NB4 (cell line): Measurements from ENCODE around the gene SVIL.
A peak's percentile ranks its signal among the peaks of the same experiment; 100 is the strongest.
"Not testable (repeated sequence)": the region's sequence is repeated elsewhere in the genome, so short reads cannot be mapped to it uniquely, and the experiment has no call there.

Source experiments
- DNase-seq: peaks from one replicate; pipeline ENCODE4 v3.0.0; 2010; ENCODE audit warnings: low read depth
- H3K4me3 ChIP-seq: one replicate; pipeline ENCODE4 v1.5.1; 2011; ENCODE audit warnings: mild to moderate bottlenecking, low read depth, low read length, moderate library complexity
- MYC ChIP-seq: IDR thresholded peaks from 2 replicates; pipeline ENCODE4 v1.6.1; 2011; ENCODE audit warnings: low read depth, low read length
- POLR2A ChIP-seq: IDR thresholded peaks from 2 replicates; pipeline ENCODE4 v1.6.1; 2011; ENCODE audit warnings: mild to moderate bottlenecking; ENCODE audit not compliant: insufficient read length; ENCODE audit errors: extremely low read depth
- TF ChIP-seq, protein P1 (sequence below): IDR thresholded peaks from one replicate; pipeline ENCODE4 v1.5.1; 2012; ENCODE audit warnings: low read depth, low read length
- TF ChIP-seq, protein P2 (sequence below): IDR thresholded peaks from 2 replicates; pipeline ENCODE4 v1.6.1; 2011; ENCODE audit warnings: low read depth, low read length

SVIL gene

DNA sequence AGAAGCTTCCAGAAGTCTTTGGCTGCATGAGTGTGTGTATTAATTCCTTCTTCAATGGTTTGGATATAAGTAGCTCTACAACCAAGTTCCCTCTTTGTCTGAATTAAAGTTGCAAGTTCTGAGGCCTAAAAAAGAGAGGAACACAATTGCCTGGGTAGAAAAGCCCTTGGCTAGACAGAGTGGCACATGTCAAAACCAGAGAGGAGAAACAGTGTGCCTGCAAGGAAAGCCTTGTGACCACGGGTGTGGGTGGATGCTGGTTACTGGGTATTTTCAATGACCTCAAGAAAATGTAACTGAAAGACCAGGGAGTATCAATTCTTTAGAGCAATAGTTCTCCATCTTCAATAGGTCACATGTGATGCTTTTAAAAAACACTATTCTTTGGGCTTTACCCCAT lies 148.3 kb downstream of the SVIL start:
- DNase-seq = no peak
- TF ChIP-seq MYC (no peak), POLR2A (no peak)
- TF ChIP-seq, protein P1, sequence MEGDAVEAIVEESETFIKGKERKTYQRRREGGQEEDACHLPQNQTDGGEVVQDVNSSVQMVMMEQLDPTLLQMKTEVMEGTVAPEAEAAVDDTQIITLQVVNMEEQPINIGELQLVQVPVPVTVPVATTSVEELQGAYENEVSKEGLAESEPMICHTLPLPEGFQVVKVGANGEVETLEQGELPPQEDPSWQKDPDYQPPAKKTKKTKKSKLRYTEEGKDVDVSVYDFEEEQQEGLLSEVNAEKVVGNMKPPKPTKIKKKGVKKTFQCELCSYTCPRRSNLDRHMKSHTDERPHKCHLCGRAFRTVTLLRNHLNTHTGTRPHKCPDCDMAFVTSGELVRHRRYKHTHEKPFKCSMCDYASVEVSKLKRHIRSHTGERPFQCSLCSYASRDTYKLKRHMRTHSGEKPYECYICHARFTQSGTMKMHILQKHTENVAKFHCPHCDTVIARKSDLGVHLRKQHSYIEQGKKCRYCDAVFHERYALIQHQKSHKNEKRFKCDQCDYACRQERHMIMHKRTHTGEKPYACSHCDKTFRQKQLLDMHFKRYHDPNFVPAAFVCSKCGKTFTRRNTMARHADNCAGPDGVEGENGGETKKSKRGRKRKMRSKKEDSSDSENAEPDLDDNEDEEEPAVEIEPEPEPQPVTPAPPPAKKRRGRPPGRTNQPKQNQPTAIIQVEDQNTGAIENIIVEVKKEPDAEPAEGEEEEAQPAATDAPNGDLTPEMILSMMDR = no peak
- TF ChIP-seq, protein P2, sequence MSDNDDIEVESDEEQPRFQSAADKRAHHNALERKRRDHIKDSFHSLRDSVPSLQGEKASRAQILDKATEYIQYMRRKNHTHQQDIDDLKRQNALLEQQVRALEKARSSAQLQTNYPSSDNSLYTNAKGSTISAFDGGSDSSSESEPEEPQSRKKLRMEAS = no peak
- no peak overlapping the region for H3K4me3 ChIP-seq

DNA sequence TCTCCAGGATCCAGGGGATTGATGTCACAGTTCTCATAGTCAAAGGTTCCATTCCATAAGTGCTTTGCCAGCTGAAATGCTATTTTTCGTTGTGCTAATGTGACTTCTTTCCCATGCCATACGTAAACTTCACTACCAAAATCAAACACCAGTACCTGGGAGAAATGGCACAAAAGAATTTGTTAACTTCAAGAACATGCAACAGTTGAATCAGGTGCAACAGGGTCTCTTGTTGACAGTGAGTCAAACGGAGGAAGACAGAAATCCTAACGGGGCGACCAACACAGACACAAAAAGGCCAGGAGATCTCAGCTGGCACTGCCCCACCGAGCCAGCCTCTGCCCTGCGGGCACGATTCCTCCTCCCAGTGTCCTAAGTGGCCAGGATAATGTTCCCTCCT lies 150.1 kb downstream of the SVIL start:
- H3K4me3 ChIP-seq, DNase-seq: not testable (repeated sequence)

DNA sequence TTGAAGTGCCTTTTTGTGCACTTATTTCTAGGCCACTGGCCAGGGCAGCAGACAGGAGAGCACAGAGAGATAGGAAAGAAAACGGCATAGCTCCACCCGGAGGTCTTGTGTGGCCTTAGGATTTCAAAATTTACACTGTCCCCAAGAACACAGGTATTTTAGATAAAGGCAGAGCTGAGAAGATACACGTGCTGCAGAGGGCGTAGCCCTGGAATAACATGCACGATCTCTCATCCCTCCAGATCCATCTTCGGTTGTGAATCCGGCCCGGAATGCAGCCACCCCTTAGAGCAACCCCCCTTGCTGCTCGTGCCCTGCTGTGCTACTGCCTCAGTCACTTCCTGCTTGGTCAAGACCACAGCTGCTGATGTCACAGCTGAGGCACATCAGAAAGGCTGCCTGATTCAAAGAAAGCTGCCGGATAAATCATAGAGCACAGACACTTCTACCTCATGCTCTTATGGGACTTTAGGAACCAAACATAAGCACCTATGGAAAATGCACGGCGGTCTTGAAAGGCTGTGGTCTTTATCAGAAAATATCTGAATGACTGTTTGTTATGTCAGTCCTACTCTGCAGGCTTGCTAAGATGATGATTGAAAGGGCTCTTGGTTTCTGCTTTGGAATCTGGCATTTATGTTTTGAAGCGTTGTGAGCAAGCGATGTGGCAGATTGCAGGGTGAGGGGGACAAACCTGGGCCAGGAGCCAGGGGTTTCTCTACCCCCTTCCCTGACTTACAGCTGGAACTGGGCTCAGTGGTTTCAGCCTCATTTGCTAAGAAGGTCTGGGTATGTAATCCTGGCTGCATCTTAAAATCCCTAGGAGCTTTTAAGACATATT lies 152.0 kb downstream of the SVIL start:
- DNase-seq = peak; percentile 68
- peak overlapping the region; percentile 32 for H3K4me3 ChIP-seq
- TF ChIP-seq, protein P1 = no peak
- TF ChIP-seq, protein P2 = peak; percentile 33; the same call in 1 of the 2 replicates
- TF ChIP-seq MYC = peak; percentile 47; the same call in 1 of the 2 replicates

DNA sequence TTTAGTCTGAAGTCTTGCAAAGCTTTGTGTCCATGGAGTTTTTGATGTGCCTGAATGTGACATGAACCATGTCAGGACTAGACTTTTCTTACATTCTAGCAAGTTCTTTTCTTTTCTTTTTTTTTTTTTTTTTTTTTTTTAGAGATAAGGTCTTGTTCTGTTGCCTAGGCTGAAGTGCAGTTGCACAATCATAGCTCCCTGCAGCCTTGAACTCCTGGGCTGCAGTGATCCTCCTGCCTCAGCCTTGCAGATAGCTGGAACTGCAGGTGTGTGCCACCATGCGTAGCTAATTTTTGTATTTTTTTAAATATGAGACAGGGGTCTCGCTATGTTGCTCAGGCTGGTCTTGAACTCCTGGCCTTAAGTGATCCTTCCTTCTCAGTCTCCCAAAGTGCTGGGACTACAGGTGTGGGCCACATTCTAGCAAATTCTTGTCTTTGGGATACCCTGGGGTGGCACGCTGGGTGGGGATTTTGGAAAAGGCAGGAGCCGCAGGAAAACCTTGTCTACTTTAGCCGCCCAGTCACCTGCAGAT lies 152.8 kb downstream of the SVIL start:
- H3K4me3 ChIP-seq = no peak overlapping the region
- TF ChIP-seq POLR2A (no peak), MYC (no peak)
- TF ChIP-seq, protein P1 = no peak
- TF ChIP-seq, protein P2 = no peak
- no peak for DNase-seq

DNA sequence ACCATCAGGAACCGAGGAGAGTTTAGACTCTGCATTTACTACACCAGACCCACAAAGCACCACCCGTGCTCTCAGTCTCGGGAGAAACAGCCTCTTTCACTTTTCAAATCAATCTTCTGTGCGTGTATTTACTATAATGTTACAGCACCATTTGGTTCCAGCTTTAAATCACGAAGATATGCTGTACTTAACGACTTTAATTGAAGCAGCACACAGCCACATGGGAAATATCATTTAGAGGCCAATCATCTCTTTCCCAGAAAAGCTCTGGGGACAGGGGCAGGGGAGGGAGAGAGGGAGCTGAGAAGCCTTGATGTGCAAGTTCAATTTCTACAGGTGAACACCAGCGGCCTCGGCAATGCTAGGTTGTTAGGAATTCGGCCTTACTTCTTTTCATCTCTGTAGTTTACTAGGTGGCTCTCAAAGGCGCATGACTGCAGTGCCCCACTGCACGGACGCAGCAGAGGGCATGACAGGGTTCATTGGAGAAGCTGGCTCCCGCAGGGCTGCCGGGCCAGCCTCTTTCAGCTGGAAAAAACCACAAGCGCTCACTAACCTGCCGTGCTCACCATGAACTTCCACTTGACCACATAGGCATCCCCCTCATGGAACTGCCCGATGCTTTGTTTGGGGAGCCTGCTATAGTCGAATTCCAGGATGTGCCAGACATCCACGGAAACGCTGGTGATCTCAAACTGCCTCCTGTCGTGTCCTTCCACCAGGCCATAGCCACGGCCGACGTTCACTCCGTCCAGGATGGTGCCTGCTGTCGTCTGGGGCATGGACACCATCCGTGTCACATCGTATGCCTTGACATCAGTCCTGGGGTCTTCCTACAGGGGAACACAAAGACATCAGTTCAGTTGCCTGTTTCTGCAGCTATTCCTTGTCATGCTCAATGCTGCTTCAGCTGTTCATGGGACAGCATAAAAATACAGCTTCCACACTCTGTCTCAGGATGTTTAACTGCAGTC lies 154.5 kb downstream of the SVIL start:
- H3K4me3 ChIP-seq = no peak overlapping the region
- no peak for DNase-seq
- TF ChIP-seq POLR2A = no peak
- TF ChIP-seq, protein P1 = no peak
- no peak for TF ChIP-seq MYC
- TF ChIP-seq, protein P2 = no peak
